SW480 (cell line): ENCODE data around the gene LRP1B.
"Not testable (repeated sequence)": the region's sequence is repeated elsewhere in the genome, so short reads cannot be mapped to it uniquely, and the experiment has no call there.

Source experiments
- DNase-seq: peaks from one replicate; pipeline ENCODE4 v3.0.0-alpha.2; 2016; ENCODE audit warnings: low spot score

Gene LRP1B

GRCh38 chr2:142100970-142101369 lies 29.8 kb downstream of the LRP1B start:
- DNase-seq = no peak

DNA sequence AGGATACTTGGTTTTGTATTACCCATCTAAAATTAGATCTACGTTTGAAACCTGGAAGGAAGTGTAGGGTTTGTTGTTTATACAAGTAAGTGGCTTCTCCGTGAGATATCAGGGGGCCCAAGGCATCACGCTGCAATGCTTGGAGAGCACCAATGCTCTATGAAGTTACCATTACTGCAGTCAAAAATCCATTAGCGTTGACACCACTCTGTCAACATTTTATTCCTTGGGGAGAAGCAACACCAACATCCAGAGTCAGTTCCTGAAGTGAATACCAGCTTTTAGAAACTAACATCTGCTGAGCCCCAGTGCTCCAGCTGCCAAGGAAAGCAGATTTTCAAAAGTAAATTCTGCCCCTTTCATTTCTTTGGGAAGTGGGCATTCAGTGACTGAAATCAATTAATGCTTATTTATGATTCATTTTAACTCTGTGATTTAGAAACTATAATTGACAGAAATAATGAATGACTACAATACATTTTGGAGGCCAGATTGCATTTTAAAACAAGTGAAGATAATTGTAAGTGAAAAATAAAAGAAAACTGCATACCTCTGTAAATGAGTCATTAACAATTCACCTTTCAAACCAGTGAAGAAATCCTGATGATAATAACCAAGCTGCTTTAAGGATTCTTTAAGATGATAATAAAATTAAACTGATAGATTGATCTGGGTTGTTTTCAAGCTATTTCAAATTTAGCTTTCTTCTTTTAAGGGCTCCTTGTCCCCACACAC lies 30.5 kb downstream of the LRP1B start:
- DNase-seq = no peak

DNA sequence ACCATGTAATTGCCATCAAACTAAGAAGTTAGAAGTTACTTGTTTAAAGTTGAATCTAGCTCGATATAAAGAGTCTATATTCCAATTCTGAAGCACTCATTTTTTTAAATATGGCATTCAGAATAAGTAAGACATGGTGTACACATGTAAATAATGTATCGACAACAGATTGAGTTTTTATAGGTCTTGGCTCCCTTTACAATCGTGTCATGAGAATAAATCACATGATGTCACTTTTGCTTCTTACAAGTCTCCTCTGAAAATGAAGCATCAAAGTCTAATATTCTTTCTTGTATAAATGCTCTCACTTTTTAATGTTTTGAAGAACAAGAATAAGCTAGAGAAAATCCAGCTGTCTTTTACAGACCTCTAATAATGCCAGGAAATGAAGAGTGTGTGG lies 33.1 kb downstream of the LRP1B start:
- DNase-seq = no peak

- no peak for DNase-seq
These were observed 35.2 kb downstream of the LRP1B start for GRCh38 chr2:142095647-142096046.

- no peak for DNase-seq
These were observed 36.6 kb downstream of the LRP1B start for GRCh38 chr2:142094233-142094632.

DNA sequence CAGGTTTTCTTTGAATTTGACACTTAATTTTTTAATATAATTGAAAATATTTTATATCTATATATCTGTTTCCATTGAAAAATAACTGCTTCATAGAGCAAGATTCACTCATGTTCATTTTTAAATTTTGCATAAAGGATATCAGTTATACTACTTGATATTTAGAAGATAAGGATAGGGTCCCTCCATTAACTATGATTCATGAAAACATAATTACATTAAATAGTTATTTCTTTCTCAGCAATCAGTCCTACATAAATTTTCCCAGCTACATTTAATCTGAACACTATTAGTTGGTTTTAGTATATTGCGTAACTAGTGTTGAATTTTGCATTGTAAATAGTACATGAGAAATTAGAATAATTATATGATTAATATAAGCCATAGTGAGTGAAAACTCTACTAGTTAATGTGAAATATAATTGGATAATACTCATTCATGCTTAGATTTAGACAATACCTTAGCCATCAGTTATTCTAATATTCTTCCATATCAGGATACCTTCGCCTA lies 42.7 kb downstream of the LRP1B start:
- no peak for DNase-seq

- DNase-seq = not testable (repeated sequence)
These were observed 43.2 kb downstream of the LRP1B start for GRCh38 chr2:142087585-142087984.

DNA sequence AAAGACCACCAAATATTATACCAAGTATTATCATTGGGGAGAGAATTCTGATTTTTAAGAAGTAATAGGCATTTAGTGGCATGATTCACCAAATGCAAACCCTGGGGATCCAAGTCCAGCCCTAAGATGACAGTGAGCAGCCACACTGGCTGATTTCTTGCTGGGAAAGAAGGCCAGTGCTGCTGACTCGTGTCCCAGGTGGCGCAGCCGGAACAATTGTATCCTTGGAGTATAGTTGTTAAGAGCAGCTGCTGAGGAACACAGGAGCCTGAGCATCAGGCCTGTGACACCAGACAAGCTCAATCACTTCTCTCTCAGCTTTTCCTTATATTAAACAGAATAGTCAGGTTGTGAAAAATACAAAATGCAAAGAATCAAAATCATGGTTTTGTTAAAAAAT lies 48.4 kb downstream of the LRP1B start:
- no peak for DNase-seq

- no peak for DNase-seq
These were observed 54.5 kb downstream of the LRP1B start for GRCh38 chr2:142076317-142076716.

DNA sequence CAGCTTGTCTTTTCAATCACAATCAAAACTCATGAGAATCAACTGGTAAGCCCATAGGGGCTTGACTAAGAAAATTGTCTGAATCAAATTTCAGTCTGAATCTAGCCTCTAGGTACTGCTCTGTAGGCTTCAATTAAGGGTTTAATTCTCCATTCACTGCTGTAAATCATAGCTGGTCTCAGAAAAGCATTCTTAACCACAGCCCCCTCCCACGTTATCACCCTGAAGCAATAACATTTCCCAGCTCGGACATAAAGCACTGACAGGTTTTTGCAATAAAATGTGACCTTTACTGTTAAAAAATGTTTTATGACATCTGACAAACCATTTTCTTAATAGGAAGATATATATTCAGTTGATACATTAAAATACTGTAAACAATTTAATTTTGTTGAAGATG lies 55.0 kb downstream of the LRP1B start:
- no peak for DNase-seq

- no peak for DNase-seq
These were observed 61.4 kb downstream of the LRP1B start for GRCh38 chr2:142069251-142069888.

DNA sequence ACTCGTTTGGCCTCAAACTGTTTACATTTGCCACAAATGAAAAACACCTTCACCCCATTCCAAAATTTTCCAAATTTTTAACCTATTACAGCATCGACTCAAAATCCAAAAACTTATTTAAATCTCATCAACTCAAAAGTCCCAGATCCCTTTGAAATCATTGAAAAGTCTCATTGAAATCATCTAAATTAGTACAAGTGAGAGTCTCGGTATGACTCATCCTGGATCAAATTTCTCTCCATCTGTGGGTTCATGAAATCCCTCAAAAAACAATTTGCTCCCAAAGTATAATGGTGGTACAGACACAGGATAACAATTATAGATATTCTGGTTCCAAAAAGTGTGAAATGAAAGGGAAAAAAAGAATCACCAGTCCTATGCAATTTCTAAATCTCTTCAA lies 65.1 kb downstream of the LRP1B start:
- no peak for DNase-seq

- no peak for DNase-seq
These were observed 65.7 kb downstream of the LRP1B start for GRCh38 chr2:142065156-142065555.

- no peak for DNase-seq
These were observed 69.1 kb downstream of the LRP1B start for GRCh38 chr2:142061733-142062132.

DNA sequence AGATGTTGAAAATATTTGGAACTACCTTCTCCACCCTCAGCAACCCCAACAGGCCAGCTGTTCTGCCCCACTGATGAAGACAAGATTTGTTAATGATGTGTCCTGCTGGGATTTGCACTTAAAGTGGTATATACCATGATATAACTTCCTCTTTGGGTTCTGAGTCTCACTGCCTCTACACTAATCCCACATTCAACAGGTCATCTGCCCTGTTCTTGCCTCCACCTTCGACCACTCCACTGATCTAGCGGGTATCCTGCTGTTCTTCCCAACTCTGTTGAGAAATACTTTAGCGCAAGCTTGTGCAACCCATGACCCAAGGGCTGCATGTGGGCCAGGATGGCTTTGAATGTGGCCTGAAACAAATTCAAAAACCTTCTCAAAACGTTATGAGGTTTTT lies 72.7 kb downstream of the LRP1B start:
- DNase-seq = no peak

- no peak for DNase-seq
These were observed 74.0 kb downstream of the LRP1B start for GRCh38 chr2:142056784-142057183.

- DNase-seq = no peak
These were observed 78.5 kb downstream of the LRP1B start for GRCh38 chr2:142052220-142052863.

DNA sequence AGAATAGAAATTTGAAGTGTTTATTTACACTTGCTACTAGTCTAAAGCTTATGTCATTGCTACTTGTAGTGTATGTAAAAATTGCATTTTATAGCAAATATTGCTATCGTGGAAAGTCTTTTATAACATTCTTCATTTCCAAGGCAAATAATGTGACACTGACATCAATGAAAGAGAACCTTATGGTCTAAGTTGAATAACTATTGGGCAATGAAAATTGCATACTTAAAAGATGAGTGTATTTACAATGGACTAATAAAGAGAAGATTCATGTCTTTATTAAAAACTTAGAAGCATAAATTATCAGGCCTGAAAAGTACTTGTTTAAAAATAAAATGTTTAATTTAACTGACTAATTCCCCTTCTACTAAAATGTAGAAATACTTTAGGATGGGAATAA lies 82.2 kb downstream of the LRP1B start:
- no peak for DNase-seq

DNA sequence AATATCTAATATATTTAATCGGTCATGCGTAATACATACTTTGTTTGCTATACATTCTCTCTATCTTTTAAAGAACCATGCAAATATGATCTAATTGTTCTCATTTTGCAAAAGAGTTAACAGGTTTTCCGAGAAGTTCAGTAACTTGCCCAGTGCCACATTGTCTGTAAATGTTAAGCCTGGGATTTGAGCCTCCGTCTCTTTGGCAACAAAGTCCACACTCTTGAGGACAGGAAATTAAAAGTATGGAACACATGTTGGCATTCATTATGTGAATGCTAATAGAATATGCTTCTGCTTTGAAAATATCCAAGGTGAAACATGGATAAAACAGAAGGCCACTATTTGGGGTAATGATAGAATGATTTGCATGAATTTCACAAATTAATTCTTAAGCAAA lies 85.2 kb downstream of the LRP1B start:
- no peak for DNase-seq

- no peak for DNase-seq
These were observed 86.6 kb downstream of the LRP1B start for GRCh38 chr2:142044197-142044596.

- no peak for DNase-seq
These were observed 88.1 kb downstream of the LRP1B start for GRCh38 chr2:142042536-142043199.

GRCh38 chr2:142041996-142042395 lies 88.8 kb downstream of the LRP1B start:
- no peak for DNase-seq

DNA sequence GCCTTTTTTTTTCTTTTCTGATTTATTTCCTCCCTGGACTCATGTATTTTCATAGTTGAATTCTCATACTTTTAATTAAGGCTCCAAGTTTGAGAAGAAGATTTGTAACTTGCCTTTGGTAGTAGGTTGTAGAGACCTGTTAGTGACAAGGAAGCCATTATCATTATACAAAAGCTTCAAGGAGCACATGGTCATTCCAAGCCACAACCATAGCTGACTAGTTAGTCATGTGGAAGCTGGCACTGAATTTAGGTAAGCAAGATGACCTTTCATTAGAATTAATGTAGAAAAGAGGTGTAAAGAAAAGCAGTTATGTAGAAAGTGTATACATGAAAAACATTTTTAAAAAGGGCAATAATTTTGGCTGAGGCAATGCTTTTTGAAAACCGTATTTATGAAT lies 89.7 kb downstream of the LRP1B start:
- DNase-seq = no peak
